ENCODE measurements around the gene OR6C76.
"Not testable (repeated sequence)": the region's sequence is repeated elsewhere in the genome, so short reads cannot be mapped to it uniquely, and the experiment has no call there.

DNA sequence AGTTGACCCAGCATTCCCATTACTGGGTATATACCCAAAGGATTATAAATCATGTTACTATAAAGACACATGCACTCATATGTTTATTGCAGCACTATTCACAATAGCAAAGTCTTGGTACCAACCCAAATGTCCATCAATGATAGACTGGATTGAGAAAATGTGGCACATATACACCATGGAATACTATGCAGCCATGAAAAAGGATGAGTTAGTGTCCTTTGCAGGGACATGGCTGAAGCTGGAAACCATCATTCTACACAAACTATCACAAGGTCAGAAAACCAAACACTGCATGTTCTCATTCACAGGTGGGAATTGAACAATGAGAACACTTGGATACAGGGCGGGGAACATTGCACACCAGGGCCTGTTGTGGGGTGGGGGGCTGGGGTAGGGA lies 38.9 kb downstream of the OR6C76 start:
- TF ChIP-seq, protein P1, sequence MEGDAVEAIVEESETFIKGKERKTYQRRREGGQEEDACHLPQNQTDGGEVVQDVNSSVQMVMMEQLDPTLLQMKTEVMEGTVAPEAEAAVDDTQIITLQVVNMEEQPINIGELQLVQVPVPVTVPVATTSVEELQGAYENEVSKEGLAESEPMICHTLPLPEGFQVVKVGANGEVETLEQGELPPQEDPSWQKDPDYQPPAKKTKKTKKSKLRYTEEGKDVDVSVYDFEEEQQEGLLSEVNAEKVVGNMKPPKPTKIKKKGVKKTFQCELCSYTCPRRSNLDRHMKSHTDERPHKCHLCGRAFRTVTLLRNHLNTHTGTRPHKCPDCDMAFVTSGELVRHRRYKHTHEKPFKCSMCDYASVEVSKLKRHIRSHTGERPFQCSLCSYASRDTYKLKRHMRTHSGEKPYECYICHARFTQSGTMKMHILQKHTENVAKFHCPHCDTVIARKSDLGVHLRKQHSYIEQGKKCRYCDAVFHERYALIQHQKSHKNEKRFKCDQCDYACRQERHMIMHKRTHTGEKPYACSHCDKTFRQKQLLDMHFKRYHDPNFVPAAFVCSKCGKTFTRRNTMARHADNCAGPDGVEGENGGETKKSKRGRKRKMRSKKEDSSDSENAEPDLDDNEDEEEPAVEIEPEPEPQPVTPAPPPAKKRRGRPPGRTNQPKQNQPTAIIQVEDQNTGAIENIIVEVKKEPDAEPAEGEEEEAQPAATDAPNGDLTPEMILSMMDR (IDR thresholded peaks at IDR 0.05), result not testable (repeated sequence)
- not testable (repeated sequence) for TF ChIP-seq POLR2A (IDR thresholded peaks at IDR 0.05)

All from tibial nerve (tissue), 3 donors.